ENCODE measurements around the gene PNLIPRP2.

PNLIPRP2 gene

DNA sequence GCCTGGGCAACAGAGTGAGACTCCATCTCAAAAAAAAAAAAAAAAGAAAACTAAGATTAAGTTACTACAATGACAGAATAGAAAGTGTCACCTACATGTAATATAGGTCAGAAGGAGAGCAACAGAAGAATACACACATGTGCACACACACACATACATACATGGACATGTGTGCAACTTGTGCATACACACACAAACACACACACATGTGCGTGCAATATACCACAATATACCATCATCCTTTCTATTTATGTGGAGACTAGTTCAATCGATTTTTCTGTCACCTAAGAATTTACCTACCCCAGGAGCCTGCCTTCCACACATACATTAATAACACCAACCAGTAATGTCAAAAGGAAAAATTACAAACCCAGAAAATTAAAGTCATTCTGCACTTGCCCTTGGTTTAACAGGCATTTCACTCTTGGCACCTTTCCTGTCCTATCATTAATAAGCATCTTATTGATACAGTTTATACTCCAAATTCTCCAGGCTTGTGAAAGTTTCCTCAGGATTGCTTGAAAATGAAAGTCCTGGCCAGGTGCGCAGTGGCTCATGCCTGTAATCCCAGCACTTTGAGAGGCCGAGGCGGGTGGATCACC is 27.5 kb upstream of the PNLIPRP2 start:
- H3F3A ChIP-seq (ENCODE audit: control insufficient read depth, insufficient read depth) = no peaks in the 10 kb centered on the region
- H4K20me1 ChIP-seq (ENCODE audit: control insufficient read depth, insufficient read depth, low read depth, low read length) = no peaks in the 10 kb centered on the region
- no peaks in the 10 kb centered on the region for H3K79me2 ChIP-seq (ENCODE audit: control insufficient read depth, low read length)
- no peaks in the 10 kb centered on the region for H3K9me2 ChIP-seq (replicated peaks; ENCODE audit: control insufficient read depth, low read length)
- no peak overlapping the region for H3K4me3 ChIP-seq (ENCODE audit: low read length)
- H3K36me3 ChIP-seq (ENCODE audit: control insufficient read depth, low read length) = no peaks in the 10 kb centered on the region
- H3K27ac ChIP-seq (ENCODE audit: low read depth, low read length) = no peak overlapping the region
- H3K4me2 ChIP-seq (ENCODE audit: low read length) = no peak overlapping the region
- H3K27me3 ChIP-seq (ENCODE audit: control insufficient read depth, low read length) = no peaks in the 10 kb centered on the region
- no peaks in the 10 kb centered on the region for H3K4me1 ChIP-seq (ENCODE audit: control insufficient read depth, low read length)
- H3K9me3 ChIP-seq (ENCODE audit: control insufficient read depth, insufficient read depth, low read length) = no peaks in the 10 kb centered on the region
- TF ChIP-seq EZH2phosphoT487 (IDR thresholded peaks at IDR 0.05; ENCODE audit: borderline replicate concordance, low read length) = no peak
- TF ChIP-seq, protein P1, sequence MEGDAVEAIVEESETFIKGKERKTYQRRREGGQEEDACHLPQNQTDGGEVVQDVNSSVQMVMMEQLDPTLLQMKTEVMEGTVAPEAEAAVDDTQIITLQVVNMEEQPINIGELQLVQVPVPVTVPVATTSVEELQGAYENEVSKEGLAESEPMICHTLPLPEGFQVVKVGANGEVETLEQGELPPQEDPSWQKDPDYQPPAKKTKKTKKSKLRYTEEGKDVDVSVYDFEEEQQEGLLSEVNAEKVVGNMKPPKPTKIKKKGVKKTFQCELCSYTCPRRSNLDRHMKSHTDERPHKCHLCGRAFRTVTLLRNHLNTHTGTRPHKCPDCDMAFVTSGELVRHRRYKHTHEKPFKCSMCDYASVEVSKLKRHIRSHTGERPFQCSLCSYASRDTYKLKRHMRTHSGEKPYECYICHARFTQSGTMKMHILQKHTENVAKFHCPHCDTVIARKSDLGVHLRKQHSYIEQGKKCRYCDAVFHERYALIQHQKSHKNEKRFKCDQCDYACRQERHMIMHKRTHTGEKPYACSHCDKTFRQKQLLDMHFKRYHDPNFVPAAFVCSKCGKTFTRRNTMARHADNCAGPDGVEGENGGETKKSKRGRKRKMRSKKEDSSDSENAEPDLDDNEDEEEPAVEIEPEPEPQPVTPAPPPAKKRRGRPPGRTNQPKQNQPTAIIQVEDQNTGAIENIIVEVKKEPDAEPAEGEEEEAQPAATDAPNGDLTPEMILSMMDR (IDR thresholded peaks at IDR 0.05; ENCODE audit: low read depth, low read length, poor library complexity, severe bottlenecking) = no peak

DNA sequence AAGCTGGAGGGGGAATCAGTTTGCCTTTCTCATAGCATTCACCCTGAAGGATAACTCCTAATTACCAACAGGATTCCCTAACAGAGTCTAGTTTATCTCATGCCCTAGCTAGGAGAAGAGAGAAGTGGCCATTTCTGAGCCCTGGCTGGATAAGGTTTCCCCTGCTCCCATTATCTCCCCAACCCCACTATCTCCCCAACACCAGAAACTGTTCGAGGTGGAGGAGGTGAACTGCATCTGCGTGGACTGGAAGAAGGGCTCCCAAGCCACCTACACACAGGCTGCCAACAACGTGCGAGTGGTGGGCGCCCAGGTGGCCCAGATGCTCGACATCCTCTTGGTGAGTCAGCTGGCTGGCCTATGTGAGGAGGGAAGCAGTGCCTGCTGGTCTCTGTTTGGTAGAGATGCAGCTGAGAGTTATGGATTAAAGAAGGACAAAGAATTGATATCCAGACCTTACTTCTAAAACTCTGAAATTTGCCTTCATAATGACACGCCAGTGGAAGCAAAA is 26.2 kb upstream of the PNLIPRP2 start:
- Histone ChIP-seq H3K27me3 (ENCODE audit: control insufficient read depth, low read length) (no peaks in the 10 kb centered on the region), H4K20me1 (ENCODE audit: control insufficient read depth, insufficient read depth, low read depth, low read length) (no peaks in the 10 kb centered on the region), H3K9me2 (replicated peaks; ENCODE audit: control insufficient read depth, low read length) (no peaks in the 10 kb centered on the region), H3K36me3 (ENCODE audit: control insufficient read depth, low read length) (no peaks in the 10 kb centered on the region), H3K79me2 (ENCODE audit: control insufficient read depth, low read length) (no peaks in the 10 kb centered on the region), H3F3A (ENCODE audit: control insufficient read depth, insufficient read depth) (no peaks in the 10 kb centered on the region), H3K9me3 (ENCODE audit: control insufficient read depth, insufficient read depth, low read length) (no peaks in the 10 kb centered on the region), H3K27ac (ENCODE audit: low read depth, low read length) (no peak overlapping the region), H3K4me2 (ENCODE audit: low read length) (no peak overlapping the region), H3K4me1 (ENCODE audit: control insufficient read depth, low read length) (no peaks in the 10 kb centered on the region), H3K4me3 (ENCODE audit: low read length) (no peak overlapping the region)
- TF ChIP-seq, protein P1 (IDR thresholded peaks at IDR 0.05; ENCODE audit: low read depth, low read length, poor library complexity, severe bottlenecking) = no peak
- TF ChIP-seq EZH2phosphoT487 (IDR thresholded peaks at IDR 0.05; ENCODE audit: borderline replicate concordance, low read length) = no peak

DNA sequence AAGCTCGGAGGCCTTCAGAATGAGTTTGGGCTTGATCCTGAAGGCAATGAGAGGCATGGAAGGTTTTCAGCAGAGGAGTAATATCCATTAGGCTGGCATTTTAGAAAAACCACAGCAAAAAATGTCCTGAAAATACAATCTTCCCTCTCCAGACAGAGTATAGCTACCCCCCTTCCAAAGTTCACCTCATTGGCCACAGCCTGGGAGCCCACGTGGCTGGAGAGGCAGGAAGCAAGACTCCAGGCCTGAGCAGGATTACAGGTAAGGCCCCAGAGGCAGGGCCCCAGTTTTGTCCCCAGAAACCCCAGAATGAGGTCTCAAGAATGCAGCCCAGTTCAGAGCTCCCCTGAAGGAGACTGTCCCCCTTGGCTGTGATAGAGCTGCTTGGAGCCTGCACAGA is 24.7 kb upstream of the PNLIPRP2 start:
- no peak for TF ChIP-seq EZH2phosphoT487 (IDR thresholded peaks at IDR 0.05; ENCODE audit: borderline replicate concordance, low read length)
- TF ChIP-seq, protein P1 (IDR thresholded peaks at IDR 0.05; ENCODE audit: low read depth, low read length, poor library complexity, severe bottlenecking) = no peak
- Histone ChIP-seq H3K27me3 (ENCODE audit: control insufficient read depth, low read length) (no peaks in the 10 kb centered on the region), H3K4me1 (ENCODE audit: control insufficient read depth, low read length) (no peaks in the 10 kb centered on the region), H3K4me2 (ENCODE audit: low read length) (no peak overlapping the region), H3K27ac (ENCODE audit: low read depth, low read length) (no peak overlapping the region), H3K9me3 (ENCODE audit: control insufficient read depth, insufficient read depth, low read length) (no peaks in the 10 kb centered on the region), H3K4me3 (ENCODE audit: low read length) (no peak overlapping the region), H3K79me2 (ENCODE audit: control insufficient read depth, low read length) (no peaks in the 10 kb centered on the region), H3K36me3 (ENCODE audit: control insufficient read depth, low read length) (no peaks in the 10 kb centered on the region), H3K9me2 (replicated peaks; ENCODE audit: control insufficient read depth, low read length) (no peaks in the 10 kb centered on the region), H4K20me1 (ENCODE audit: control insufficient read depth, insufficient read depth, low read depth, low read length) (no peaks in the 10 kb centered on the region), H3F3A (ENCODE audit: control insufficient read depth, insufficient read depth) (no peaks in the 10 kb centered on the region)

All from DOHH2 (cell line).